ENCODE measurements around the gene PHC1.

Gene PHC1

DNA sequence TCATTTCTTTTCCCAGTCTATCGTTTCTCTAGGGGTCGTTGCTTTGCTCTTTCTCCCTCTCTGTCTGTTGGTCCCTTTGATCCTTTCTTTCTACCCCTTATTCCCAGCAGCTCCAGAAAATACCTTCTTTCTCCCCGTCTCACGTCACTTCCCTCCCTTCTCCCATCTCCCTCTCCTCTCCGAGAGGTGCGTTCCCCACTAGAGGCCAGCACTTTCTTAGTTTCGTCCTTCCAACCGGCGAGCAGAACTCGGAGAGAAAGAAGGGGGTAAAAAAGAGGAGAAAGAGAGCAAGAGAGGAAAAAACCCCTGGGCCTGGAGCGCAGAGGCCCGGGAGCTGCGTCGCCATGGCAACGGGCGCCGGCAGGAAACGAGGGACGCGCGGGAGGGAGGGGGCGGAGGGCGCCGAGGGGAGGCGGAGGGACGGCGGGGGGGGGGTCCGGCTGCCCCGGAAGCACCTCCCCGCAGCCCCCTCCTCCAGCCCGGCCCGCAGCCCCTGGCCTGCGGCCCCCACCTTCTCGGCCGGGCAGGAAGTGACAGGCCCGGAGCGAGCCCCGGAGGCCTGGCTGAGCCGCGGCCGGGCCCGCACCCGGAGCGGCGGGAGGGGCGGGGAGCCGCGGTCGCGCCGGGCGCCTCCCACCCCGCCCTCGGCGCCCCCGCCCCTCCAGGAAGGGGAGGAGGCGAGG lies at the start of gene PHC1:
PHC1 (plus strand) TSS at position 477 of the 683 bp plus-strand sequence. CDS start 3,169 bp downstream, outside the sequence.
- peak within 1 kb of the TSS; percentile 79 for H3K27ac ChIP-seq
- TF ChIP-seq, protein P1, sequence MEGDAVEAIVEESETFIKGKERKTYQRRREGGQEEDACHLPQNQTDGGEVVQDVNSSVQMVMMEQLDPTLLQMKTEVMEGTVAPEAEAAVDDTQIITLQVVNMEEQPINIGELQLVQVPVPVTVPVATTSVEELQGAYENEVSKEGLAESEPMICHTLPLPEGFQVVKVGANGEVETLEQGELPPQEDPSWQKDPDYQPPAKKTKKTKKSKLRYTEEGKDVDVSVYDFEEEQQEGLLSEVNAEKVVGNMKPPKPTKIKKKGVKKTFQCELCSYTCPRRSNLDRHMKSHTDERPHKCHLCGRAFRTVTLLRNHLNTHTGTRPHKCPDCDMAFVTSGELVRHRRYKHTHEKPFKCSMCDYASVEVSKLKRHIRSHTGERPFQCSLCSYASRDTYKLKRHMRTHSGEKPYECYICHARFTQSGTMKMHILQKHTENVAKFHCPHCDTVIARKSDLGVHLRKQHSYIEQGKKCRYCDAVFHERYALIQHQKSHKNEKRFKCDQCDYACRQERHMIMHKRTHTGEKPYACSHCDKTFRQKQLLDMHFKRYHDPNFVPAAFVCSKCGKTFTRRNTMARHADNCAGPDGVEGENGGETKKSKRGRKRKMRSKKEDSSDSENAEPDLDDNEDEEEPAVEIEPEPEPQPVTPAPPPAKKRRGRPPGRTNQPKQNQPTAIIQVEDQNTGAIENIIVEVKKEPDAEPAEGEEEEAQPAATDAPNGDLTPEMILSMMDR (IDR thresholded peaks at IDR 0.05) = peak; percentile 51

DNA sequence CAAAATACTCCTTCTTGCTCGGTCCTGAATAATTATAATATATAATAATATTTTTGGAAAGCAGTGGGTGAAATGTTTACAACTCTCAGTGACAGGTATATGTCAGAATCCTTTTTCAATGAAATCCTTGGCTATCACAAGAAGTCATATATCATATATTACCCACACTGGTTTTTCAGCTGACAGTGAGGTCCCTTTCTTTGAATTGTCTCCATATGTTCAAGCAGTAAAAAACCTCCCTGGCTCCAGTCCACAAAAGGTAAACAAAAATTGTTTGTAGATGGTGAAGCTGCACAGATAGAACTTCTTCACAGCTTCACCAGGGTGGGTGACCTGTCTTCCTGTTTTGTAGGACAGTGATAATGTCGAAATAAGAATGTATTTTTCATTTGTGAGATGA lies 47.9 kb upstream of the PHC1 start:
- TF ChIP-seq, protein P1 (IDR thresholded peaks at IDR 0.05) = no peak
- TF ChIP-seq ZFX (IDR thresholded peaks at IDR 0.05; ENCODE audit: borderline replicate concordance) = no peak
- no peak overlapping the region for H3K27ac ChIP-seq

DNA sequence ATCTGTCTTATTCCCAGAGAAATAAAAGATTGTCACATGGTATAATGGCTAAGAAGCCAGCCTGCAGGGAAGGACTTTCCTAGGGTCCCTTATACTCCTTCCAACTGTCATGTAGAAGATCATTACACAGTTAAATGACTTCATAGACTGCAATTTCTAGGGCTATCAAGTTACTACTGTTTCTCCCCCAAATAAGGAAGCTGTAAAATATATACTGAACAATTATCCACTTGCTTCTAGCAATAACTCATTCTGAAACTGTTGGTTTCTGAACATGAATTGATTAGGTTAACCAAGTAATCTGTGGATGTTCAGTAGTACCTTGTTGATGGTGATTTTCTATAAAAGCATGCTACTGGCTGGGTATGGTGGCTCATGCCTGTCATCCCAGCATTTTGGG lies 47.3 kb upstream of the PHC1 start:
- H3K27ac ChIP-seq = no peak overlapping the region
- TF ChIP-seq, protein P1 (IDR thresholded peaks at IDR 0.05) = no peak
- no peak for TF ChIP-seq ZFX (IDR thresholded peaks at IDR 0.05; ENCODE audit: borderline replicate concordance)

DNA sequence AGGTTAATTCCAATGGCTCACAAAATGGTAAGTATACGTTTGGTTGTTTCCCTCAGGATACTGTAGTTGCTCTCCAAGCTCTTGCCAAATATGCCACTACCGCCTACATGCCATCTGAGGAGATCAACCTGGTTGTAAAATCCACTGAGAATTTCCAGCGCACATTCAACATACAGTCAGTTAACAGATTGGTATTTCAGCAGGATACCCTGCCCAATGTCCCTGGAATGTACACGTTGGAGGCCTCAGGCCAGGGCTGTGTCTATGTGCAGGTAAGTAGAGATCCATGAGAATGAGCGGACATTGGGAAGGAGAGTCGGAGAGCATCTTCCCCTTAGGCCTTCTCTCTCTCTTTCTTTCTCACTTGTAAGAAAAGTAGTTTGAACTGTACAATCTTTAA lies 46.5 kb upstream of the PHC1 start:
- H3K27ac ChIP-seq = no peak overlapping the region
- TF ChIP-seq, protein P1 (IDR thresholded peaks at IDR 0.05) = no peak
- no peak for TF ChIP-seq ZFX (IDR thresholded peaks at IDR 0.05; ENCODE audit: borderline replicate concordance)

DNA sequence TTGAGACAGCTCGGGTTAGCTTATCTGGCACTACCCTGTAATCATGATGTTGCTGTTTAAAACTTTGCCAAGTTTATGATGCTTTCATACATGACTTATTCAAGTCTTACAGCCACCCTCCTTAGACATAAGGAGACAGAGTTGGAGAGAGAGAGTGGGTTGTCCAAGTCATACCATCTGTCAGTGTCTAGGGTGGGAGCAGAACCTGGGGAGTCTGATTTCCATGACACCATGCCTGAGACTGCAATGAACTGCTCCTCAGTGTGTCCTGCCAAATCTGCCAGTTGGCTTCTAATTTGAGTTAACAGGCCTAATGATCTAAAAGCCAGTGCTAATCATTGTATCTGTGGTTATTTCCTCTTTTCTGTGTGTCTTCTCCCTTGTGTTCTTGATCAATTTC lies 43.7 kb upstream of the PHC1 start:
- TF ChIP-seq ZFX (IDR thresholded peaks at IDR 0.05; ENCODE audit: borderline replicate concordance) = no peak
- TF ChIP-seq, protein P1 (IDR thresholded peaks at IDR 0.05) = no peak
- no peak overlapping the region for H3K27ac ChIP-seq

- H3K27ac ChIP-seq = no peak overlapping the region
- TF ChIP-seq ZFX (IDR thresholded peaks at IDR 0.05; ENCODE audit: borderline replicate concordance) = no peak
- TF ChIP-seq, protein P1 (IDR thresholded peaks at IDR 0.05) = no peak
Measured at GRCh38 chr12:8871068-8871467, 43.2 kb upstream of the PHC1 start.

GRCh38 chr12:8876887-8877286 lies 37.4 kb upstream of the PHC1 start:
- TF ChIP-seq, protein P1 (IDR thresholded peaks at IDR 0.05) = no peak
- TF ChIP-seq ZFX (IDR thresholded peaks at IDR 0.05; ENCODE audit: borderline replicate concordance) = no peak
- H3K27ac ChIP-seq = no peak overlapping the region

All from 22Rv1 (cell line).